Fibroblast of mammary gland (primary cell): ENCODE data around the gene IKZF2.

Source experiments
- DNase-seq: peaks from one replicate; pipeline ENCODE4 v3.0.0-alpha.2; 2010; ENCODE audit warnings: low read depth
- H3K4me3 ChIP-seq: 2 replicates; pipeline ENCODE4 v1.5.1; 2011; ENCODE audit warnings: low read depth, mild to moderate bottlenecking, low read length, moderate library complexity; ENCODE audit not compliant: control insufficient read depth
- TF ChIP-seq, protein P1 (sequence below): conservative IDR thresholded peaks from 2 replicates; pipeline ENCODE4 v1.5.1; 2011; ENCODE audit warnings: low read depth, low read length, inconsistent platforms; ENCODE audit not compliant: control insufficient read depth, insufficient read depth

Gene IKZF2

GRCh38 chr2:213166109-213166508 lies 14.7 kb upstream of the IKZF2 start:
- H3K4me3 ChIP-seq, result no peak overlapping the region
- no peak for DNase-seq
- TF ChIP-seq, protein P1, sequence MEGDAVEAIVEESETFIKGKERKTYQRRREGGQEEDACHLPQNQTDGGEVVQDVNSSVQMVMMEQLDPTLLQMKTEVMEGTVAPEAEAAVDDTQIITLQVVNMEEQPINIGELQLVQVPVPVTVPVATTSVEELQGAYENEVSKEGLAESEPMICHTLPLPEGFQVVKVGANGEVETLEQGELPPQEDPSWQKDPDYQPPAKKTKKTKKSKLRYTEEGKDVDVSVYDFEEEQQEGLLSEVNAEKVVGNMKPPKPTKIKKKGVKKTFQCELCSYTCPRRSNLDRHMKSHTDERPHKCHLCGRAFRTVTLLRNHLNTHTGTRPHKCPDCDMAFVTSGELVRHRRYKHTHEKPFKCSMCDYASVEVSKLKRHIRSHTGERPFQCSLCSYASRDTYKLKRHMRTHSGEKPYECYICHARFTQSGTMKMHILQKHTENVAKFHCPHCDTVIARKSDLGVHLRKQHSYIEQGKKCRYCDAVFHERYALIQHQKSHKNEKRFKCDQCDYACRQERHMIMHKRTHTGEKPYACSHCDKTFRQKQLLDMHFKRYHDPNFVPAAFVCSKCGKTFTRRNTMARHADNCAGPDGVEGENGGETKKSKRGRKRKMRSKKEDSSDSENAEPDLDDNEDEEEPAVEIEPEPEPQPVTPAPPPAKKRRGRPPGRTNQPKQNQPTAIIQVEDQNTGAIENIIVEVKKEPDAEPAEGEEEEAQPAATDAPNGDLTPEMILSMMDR, result no peak

DNA sequence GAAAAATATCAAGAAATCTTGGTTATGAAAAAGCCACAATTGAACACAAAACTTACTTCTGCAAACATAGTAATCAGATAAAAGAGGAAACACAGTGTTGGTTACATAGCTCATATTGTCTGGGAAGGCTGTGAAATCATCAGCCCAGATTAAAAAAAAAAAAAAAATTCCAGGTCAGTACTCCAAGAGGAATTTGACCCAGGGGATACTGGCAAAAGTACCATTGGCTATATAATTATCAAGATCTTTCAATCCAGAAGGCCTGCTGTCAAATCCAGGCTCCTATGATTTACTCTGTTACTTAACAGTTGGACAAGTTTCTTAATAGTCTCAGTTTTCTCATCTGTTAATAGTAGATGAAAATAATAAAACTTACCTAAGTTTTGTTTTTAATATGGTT lies 12.9 kb upstream of the IKZF2 start:
- no peak overlapping the region for H3K4me3 ChIP-seq
- no peak for DNase-seq
- TF ChIP-seq, protein P1, result no peak

GRCh38 chr2:213162516-213163118 lies 11.2 kb upstream of the IKZF2 start:
- no peak overlapping the region for H3K4me3 ChIP-seq
- TF ChIP-seq, protein P1, result no peak
- peak; percentile 33 for DNase-seq

DNA sequence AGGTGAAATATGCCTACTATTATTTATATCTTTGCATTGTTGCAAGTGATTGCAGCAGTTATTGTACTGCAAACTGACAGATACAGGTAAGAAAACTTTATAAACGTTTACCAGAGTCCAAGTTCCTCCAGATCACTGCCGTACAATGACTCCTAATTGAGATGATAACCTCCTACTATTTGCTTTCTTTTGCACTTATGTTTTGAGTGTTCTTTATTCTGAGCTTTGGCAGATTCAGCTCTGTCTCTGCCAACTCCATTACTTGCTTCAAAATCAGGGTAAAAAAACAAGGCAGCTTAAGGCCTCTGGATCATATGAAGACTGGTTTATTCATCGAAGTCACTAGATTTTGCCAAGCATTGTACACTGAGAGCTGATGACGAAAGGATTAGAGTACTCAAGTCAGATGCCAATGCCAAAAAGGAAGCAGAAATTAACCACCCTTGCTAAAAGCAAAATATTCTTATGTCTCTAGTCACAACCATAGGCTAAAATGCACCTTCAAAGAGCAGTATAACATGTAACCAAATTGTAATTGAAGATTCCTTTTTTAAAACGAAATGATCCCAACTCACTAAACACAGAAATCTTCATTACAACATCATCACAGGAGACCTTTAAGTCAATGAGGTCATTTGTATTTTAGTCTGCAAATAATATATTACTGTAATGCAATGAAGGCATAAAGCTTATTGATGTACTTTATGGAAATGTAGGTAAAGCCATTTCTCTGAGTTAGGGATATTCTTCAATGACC lies 10.5 kb upstream of the IKZF2 start:
- peak; percentile 73 for DNase-seq

GRCh38 chr2:213159768-213160167 lies 8.4 kb upstream of the IKZF2 start:
- H3K4me3 ChIP-seq, result no peak overlapping the region
- DNase-seq, result peak; percentile 21
- TF ChIP-seq, protein P1, result no peak

More for the DNA sequence above, 10.5 kb upstream of the IKZF2 start:
- no peak overlapping the region for H3K4me3 ChIP-seq
- TF ChIP-seq, protein P1, result no peak

DNA sequence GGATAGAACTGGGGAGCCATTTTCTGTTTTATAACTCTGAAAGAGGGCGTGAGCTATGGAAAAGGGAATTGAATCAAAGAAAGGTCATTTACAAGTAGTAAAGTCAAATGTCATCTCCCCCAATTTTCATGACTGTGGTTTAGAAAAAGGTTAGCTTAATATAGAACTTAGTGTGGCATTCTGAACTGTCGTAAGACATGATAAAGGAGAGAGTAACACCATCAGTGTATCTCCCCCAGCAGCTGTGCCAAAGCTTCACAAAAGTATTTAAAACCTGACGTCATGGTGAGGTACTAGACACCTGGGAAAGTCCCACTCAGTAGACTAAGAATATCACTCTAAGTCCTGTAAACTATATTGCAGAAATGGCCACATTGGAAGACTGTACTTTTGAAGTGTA lies 5.8 kb upstream of the IKZF2 start:
- TF ChIP-seq, protein P1, result no peak
- H3K4me3 ChIP-seq, result no peak overlapping the region
- no peak for DNase-seq
